Subcutaneous adipose tissue (tissue), 4 donors: ENCODE results near the gene NCOA5. TPM values are rescaled to one million over a fixed set of nuclear protein-coding genes. Genes with fewer than 3 reads are reported as not detected.

Experiments
- total RNA-seq, 4 donors: library from RNA; depleted of rRNA; stranded (reverse); fragments of >200 nt; gene quantifications; one replicate each; pipeline ENCODE4 v1.1.0, GENCODE V29; 2016
- TF ChIP-seq, protein P1 (sequence below): fragments of 450-650 bp; IDR thresholded peaks from one replicate; pipeline ENCODE4 v1.5.1; 2016; ENCODE audit warnings: low read depth, mild to moderate bottlenecking, control low read depth, antibody characterized with exemption, moderate library complexity

NCOA5 gene
- total RNA-seq, 4 donors from 2014 or later: 23.3 to 26.9 (median 26.3) TPM

DNA sequence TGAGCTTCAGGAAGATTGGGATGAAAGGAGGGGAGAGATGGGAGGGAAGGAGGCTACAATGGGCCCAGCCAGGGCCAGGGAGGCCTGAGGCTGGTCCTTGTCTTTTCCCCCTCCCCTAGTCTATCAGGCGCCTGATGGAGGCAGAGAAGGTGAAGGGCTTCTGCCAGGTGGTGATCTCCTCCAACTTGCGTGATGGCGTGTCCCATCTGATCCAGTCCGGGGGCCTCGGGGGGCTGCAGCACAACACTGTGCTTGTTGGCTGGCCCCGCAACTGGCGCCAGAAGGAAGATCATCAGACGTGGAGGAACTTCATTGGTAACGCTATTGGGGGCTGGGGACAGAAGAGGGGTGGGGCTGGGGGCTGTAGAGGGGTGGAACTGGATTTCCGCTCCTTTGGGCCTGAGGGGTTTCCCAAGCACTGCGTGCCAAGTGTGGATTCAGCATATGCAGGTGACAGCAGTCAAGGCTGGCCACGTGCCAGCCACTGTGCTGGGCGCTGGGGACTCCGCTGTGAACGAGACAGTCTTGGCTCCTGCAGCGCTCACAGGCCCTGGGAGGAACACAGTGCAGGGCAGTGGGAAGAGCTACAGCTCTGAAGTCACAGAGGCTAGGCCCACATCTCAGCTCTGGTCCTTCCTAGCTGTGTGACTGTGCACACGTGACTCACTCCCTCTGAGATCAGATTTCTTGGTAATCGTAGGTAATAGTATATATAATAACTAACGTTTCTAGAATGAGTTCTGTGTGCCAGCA is 38.0 kb downstream of the NCOA5 start:
- TF ChIP-seq, protein P1, sequence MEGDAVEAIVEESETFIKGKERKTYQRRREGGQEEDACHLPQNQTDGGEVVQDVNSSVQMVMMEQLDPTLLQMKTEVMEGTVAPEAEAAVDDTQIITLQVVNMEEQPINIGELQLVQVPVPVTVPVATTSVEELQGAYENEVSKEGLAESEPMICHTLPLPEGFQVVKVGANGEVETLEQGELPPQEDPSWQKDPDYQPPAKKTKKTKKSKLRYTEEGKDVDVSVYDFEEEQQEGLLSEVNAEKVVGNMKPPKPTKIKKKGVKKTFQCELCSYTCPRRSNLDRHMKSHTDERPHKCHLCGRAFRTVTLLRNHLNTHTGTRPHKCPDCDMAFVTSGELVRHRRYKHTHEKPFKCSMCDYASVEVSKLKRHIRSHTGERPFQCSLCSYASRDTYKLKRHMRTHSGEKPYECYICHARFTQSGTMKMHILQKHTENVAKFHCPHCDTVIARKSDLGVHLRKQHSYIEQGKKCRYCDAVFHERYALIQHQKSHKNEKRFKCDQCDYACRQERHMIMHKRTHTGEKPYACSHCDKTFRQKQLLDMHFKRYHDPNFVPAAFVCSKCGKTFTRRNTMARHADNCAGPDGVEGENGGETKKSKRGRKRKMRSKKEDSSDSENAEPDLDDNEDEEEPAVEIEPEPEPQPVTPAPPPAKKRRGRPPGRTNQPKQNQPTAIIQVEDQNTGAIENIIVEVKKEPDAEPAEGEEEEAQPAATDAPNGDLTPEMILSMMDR: no peak

DNA sequence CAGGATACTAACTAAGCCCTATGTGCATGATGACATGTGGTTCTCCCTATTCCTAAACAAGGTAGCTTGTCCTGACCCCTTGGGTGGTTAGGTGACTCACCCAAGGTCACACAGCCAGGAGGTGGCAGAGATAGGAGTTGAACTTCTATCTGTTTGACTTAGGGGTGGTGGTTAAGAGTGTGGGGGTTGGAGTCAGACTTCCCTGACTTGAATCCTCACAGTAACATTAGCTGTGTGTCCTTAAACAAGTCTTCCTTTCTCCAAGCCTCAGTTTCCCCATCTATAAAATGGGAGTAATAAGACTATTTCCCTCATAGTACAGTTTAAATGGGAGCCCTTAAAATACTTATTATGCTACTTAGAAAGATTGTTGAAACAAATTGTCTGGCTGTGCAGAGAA is 38.9 kb downstream of the NCOA5 start:
- TF ChIP-seq, protein P1: no peak

DNA sequence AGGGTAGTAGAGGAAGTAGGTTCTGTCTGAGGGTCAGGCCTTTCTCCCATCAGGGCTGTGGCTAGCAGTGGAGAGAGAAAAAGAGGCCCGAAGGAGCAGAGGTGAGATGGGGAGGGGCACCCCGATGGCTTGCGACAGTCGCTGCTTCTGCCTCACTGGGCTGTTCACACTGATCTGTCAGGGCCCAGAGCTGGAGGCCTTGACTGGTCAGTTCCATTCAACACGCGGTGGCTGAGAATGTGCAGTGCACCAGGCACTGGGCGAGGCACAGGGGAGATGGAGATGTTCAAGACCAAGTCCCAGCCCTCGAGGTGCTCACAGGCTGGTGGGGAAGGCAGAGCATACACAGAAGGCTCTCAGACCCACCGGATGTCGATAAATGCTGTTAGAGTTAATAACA is 39.3 kb downstream of the NCOA5 start:
- TF ChIP-seq, protein P1: no peak

DNA sequence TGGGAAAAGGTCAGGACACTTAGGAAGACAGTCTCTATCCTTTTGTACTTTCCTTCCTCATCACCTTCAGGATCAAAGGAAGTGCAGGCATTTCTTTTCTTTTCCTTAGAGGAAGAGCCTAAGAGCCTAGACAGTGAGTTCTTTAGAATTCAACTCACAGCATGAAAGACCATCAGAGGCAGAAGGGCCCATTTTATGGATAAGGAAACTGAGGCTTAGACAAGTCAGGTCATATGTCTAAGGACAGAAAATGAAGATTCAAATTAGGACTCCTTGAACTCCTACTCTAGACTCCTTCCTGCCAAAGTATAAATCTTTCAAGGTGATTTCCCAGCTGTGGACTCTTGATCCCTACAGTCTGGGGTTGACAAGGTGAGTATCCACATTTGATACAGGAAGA is 39.9 kb downstream of the NCOA5 start:
- TF ChIP-seq, protein P1: no peak

DNA sequence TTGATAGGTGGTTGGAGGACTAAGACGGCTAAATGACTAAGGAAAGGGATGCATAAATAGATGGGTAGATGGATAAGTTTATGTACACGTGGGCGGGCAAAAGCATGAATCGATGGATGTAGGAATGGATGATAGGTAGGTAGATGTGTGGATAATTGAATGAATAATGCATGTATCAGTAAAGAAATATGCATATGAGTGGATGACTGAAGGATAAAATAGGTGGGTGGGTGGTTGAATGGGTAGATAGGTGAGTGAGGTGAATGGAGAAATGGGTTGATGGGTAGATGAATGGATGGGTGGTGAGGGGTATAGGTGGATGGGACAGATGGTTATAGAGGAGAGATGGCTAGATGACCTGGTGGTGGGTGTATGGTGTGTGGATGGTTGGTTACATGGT is 40.6 kb downstream of the NCOA5 start:
- TF ChIP-seq, protein P1: no peak

DNA sequence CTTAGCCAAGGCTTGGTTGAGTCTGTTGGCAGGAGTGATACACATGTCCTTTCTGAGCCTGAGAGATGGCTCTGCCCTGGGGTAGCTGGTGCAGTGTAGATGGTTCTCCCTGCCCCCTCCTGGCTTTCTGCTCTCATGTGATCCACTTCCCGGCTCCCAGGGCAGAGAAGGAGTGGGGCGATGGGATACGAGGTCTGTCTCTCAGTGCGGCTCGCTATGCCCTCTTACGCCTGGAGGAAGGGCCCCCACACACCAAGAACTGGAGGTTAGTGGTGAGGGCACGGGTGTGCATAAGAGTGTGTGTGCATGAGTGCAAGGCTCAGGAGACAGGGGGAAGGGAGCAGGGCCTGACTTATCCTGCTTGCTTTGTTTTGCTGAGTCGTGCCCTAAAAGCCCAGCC is 41.9 kb downstream of the NCOA5 start:
- TF ChIP-seq, protein P1: no peak

DNA sequence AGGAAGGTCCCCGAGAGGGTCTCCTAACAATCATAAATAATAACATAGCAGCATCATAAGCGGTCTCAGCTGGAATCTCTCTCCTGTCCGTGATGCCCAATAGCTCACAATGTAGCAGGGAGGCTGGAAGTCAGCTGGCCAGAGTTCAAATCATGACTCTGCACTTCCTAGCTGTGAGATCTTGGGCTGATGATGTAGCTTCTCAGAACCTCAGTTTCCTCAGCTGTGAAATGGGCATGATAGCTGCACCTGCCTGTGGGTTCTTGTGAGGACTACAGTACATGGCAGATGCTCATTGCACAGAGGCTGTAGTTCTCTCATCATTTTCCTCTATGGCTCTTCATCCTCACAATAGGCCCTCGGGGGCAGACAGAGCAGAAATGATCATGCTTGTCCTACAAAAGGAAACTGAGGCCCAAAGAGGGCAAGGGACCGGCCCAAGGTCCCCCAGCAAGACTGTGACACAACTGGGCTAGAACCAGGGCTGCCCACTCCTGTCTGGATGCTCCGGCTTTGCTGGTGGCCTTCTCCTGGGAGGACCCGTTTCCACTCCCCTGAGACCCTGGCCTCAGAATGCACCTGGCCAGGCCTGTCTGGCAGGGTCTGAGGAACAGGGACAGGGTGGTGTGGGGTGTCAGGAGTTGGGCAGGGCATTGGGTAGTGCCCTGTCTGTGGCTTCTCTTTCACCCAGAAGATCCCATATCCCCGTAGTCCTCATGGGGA is 43.0 kb downstream of the NCOA5 start:
- TF ChIP-seq, protein P1: no peak
